ENCODE measurements around the gene CCS.
"Not testable (repeated sequence)": the region's sequence is repeated elsewhere in the genome, so short reads cannot be mapped to it uniquely, and the experiment has no call there.

Gene CCS

DNA sequence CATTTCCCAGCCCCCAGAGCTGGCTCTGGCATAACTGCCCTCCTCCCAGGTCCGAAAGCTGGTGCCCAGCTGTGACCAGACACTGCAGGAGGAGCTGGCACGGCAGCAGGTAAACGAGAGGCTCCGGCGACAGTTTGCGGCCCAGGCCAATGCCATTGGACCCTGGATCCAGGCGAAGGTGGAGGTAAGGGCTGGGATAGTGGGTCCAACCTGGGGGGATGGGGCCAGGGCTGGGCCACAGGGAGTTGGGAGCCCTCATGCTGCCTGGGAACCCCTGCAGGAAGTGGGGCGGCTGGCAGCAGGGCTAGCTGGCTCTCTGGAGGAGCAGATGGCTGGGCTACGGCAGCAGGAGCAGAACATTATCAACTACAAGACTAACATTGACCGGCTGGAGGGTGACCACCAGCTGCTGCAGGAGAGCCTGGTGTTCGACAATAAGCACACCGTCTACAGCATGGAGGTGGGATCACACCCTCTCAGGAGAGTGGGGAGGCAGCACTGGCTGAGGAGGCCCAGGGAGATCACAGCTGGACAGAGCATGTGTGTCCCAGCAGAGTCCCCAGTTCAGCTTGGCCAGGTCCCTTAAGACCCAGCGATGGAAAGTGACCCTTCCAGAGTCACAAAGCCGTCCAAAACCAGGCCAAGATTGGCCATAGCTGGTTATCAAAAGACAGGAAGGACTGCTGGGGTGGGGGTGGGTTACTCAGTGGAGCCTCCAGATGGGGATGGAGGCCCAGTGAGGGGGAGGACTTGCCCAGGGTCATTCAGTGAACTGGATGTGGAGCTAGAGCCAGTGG, 31.6 kb upstream of the CCS start:
- no peak for DNase-seq (ENCODE audit: low read depth)

- DNase-seq (ENCODE audit: low read depth) = no peak
These were observed 31.1 kb upstream of the CCS start for GRCh38 chr11:66561975-66562248.

DNA sequence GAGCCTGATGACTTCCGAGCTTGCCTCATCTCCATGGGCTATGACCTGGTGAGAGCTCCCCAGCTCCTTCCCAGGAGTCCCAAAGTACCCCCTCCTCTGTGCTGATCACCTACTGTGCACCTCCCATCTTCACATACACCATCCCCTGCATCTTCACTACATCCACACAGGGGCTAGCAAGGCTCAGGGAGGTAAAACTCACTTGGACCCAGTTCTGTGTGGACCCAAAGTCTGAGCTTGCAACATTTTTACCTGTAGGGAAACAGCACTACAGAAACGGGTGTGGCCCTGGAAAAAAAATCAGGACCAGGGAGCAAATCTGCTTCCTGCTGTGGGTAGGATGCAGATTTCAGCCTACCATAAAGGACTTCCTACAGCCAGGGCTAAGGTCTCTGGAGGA, 30.7 kb upstream of the CCS start:
- no peak for DNase-seq (ENCODE audit: low read depth)

GRCh38 chr11:66562907-66563583, 29.9 kb upstream of the CCS start:
- DNase-seq (ENCODE audit: low read depth) = no peak

DNA sequence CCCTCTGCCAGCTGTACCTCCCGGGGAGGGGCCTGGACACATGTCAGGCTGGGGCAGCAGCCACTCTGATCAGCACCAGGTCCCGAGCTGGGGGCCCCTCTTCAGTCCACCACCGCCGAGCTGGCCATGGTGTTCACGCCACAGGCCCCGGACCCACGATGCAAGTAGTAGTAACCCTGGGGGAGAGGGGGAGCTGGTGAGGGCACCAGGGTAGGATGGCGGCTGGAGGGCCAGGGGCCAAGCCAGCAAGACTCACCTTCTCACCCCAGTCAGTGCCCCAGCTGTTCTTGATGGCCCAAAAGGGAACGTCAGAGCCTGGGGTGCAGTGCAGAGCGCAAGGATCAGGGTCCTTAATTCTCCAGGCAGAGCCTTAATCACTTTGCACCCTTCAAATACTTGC, 29.2 kb upstream of the CCS start:
- no peak for DNase-seq (ENCODE audit: low read depth)

DNA sequence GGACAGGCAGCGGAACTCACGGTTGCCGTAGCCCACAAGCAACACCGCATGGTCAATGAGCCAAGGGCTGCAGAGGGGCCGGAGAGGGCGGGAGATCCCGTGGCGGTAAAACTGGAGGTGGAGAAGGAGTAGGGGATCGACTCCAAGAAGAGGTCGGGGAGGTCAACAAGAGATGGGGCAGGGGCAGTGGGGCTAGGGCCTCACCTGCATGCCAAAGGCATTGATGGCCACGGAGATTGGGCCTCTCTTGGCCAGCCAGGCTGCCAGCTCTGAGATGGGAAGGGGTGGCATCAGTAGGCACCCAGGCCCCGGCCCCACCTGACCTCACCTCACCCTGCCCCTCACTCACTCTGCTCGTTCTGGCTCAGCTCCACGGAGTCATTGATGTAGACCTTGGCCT, 28.4 kb upstream of the CCS start:
- DNase-seq (ENCODE audit: low read depth) = no peak

- DNase-seq (ENCODE audit: low read depth) = no peak
These were observed 28.0 kb upstream of the CCS start for GRCh38 chr11:66564984-66565383.

GRCh38 chr11:66566221-66566620, 26.8 kb upstream of the CCS start:
- DNase-seq (ENCODE audit: low read depth) = no peak

DNA sequence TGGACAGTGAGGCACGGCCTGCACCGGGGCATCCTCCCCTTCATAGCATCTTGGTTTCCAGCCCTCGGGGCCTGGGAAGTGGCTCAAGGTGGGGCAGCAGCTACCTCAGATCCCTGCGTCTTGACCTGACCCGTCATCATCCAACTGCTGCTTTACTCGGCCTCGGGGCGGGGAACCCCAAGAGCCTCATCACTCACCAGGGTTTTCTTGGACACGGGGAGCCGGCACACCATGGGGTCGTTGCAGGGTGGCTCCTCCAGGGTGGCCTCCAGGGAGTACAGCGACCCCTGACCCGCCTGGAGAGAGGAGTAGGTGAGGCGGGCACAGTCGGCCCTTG, 25.2 kb upstream of the CCS start:
- DNase-seq (ENCODE audit: low read depth) = no peak

- peak; percentile 40 for DNase-seq (ENCODE audit: low read depth)
These were observed 24.7 kb upstream of the CCS start, which contains the start of gene CTSF for GRCh38 chr11:66568124-66568916. TSS of gene CTSF (minus strand) at chr11:66568606. CDS start at chr11:66568486, 120 bp downstream.

DNA sequence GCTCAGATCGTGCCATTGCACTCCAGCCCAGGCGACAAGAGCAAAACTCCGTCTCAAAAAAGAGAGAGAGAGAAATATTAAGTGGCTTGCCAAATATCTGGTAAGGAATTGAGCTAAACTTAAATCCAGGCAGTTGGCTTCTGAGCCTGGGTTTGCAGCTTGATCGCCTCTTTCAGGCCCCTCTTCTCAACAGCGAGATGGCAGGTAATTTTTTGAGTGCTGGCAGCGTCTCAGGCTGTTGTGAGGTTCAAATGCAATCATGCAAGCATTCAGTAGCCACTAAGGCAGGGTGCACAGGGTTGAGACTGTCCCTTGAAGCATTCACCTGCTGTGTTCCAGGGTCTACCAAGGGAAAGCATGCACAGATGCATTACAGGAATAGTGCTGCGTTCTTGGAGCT, 23.9 kb upstream of the CCS start:
- no peak for DNase-seq (ENCODE audit: low read depth)

DNA sequence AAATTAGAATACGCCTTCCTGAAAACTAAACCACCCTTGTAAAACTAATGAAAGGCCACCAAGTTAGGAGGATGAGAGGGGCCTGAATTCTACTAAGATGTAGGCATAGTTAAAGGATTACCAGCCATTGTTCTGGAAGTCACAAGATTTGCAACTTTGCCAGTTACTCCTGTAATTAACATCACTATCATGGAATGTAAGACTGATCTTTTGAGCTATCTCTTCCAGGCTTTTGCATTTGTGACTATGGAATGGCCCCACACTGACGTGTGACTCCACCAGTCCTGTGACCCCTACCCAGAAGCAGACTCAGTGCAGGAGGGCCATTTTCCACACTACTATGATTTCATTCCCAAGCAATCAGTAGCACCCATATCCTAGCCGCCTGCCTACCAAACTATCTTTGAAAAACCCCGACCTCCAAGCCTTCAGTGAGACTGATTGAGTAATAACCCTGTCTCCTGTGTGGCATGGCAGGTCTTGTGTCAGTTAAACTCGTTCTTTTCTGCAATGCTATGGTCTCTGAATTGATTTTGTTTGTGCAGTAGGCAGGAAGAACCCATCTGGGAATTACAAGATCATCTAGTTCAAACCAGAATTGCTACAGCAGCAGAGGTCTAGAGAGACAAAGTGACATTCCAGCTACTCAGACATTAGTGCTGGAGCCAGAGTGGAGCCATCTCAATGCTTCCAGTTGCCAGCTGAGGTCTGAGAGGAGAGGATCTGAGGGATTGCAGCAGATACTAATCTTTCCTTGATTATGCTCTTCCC, 22.7 kb upstream of the CCS start:
- DNase-seq (ENCODE audit: low read depth) = no peak

- no peak for DNase-seq (ENCODE audit: low read depth)
These were observed 22.2 kb upstream of the CCS start for GRCh38 chr11:66570850-66571180.

GRCh38 chr11:66579017-66579606, 13.9 kb upstream of the CCS start:
- peak; percentile 32 for DNase-seq (ENCODE audit: low read depth)

DNA sequence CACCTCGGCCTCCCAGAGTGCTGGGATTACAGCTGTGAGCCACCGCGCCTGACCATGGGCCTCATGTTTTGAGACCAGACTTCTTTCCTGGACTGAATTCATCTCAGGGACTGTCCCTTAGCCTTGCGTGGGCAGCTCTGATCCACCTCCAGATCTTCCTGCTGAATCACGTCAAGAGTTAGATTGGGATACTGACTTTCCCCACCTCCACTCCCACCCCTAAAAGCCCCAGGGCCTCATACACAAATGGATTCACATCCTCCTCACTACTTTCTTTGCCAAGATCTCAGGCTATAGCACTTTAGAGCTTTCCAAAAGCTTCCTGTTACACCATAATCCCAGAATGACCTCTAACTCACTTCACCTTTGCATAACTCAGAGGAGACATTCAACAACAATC, 12.2 kb upstream of the CCS start:
- DNase-seq (ENCODE audit: low read depth) = no peak

DNA sequence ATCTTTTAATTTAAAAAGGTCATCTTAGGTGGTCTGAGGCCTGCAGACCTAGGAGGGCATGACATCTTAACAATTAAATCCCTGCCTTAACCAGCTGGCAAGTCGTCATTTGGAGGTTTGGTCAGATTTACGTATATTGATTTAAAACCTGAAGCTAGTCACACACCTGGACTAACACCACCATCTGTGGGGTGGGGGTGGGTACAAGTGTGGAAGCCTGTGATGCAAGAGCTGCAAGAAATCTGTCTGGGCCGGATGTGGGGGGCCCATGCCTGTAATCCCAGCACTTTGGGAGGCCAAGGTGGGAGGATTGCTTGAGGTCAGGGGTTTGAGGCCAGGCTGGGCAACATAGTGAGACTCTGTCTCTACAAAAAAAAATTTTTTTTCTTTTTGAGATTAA, 11.7 kb upstream of the CCS start:
- no peak for DNase-seq (ENCODE audit: low read depth)

GRCh38 chr11:66582565-66583147, 10.3 kb upstream of the CCS start:
- DNase-seq (ENCODE audit: low read depth) = not testable (repeated sequence)

- not testable (repeated sequence) for DNase-seq (ENCODE audit: low read depth)
These were observed 7.5 kb upstream of the CCS start for GRCh38 chr11:66585447-66585846.

DNA sequence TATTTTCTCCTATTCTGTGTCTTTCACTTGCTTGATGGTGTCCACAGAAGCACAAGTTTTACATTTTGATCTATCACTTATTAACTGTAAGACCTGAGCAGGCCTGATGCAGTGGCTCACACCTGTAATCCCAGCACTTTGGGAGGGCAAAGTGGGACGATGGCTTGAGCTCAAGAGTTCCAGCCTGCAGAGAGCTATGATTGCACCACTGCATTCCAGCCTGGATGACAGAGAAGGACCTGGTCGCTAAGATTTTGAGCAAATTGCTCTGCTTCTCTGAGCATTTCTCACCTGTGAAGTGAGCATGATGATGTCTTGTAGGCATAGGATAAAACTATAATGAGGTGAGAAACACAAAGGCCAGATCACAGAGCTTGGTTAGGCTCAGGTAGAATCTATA, 6.8 kb upstream of the CCS start:
- no peak for DNase-seq (ENCODE audit: low read depth)

GRCh38 chr11:66589315-66589714, 3.7 kb upstream of the CCS start:
- not testable (repeated sequence) for DNase-seq (ENCODE audit: low read depth)

DNA sequence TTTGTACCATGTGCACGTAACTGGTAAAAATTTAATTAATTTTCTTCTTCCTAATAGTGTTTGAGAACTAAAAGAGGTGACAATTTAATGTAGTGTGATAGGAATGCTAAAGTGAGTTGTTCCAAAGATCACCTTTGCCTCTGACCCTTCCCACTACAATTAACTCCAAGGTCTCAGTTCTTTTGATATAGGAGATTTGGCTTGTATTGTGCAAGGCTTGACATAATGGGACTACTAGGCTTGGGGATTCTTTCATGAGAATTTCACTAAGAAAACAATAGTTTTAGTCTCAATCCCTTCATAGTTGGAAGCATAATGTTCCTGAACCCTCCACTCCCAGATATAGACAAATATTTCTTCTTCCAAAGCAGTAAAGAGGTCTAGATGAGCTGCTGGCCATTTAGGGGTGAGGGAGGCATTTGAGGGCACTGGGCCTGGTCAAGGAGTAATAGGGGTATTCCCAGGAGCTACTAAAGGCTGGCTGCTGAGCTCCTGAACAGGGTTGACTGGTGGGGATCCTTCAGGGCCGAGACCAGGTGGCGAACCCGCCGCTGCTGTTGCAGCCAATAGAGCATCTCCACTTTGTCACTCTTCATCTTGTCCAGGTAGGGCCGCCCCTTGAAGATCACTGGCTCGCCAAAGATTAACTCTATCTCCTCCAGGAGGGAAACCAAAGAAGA, 2.8 kb upstream of the CCS start:
- DNase-seq (ENCODE audit: low read depth) = no peak

Data from GM04504 (cell line).